PFSK-1 (cell line): ENCODE measurements around the gene CLEC17A.

Source experiments
- FOXP2 ChIP-seq: optimal IDR thresholded peaks from 2 replicates; pipeline ENCODE3; 2011; ENCODE audit warnings: borderline replicate concordance, control low read depth, inconsistent platforms; ENCODE audit not compliant: insufficient read depth; ENCODE audit errors: extremely low read length, extremely low read depth
- POLR2AphosphoS5 ChIP-seq: IDR thresholded peaks from 2 replicates; pipeline ENCODE4 v1.6.1; 2012; ENCODE audit warnings: low read depth, mild to moderate bottlenecking, control low read depth, low read length, moderate library complexity
- SIN3A ChIP-seq: IDR thresholded peaks from 2 replicates; pipeline ENCODE4 v1.6.1; 2012; ENCODE audit warnings: mild to moderate bottlenecking, low read length, moderate library complexity, borderline replicate concordance; ENCODE audit not compliant: insufficient read depth
- TAF1 ChIP-seq: IDR thresholded peaks from 2 replicates; pipeline ENCODE4 v1.6.1; 2012; ENCODE audit warnings: low read length, control low read depth, borderline replicate concordance; ENCODE audit not compliant: insufficient read depth
- TF ChIP-seq, protein P1 (sequence below), 2 experiments: IDR thresholded peaks; 2 replicates each; pipeline versions ENCODE4 v1.6.1 to v1.8.0; 2011 to 2012; ENCODE audit warnings: low read depth in 2 of 2, low read length in 2 of 2, control low read depth in 1 of 2, inconsistent platforms in 1 of 2, mild to moderate bottlenecking in 1 of 2, moderate library complexity in 1 of 2; ENCODE audit not compliant: insufficient read depth in 1 of 2

CLEC17A gene

GRCh38 chr19:14649020-14649419, 66.1 kb downstream of the CLEC17A start:
- no peak for TF ChIP-seq FOXP2
- no peak for TF ChIP-seq POLR2AphosphoS5
- no peak for TF ChIP-seq TAF1
- TF ChIP-seq SIN3A, result no peak

DNA sequence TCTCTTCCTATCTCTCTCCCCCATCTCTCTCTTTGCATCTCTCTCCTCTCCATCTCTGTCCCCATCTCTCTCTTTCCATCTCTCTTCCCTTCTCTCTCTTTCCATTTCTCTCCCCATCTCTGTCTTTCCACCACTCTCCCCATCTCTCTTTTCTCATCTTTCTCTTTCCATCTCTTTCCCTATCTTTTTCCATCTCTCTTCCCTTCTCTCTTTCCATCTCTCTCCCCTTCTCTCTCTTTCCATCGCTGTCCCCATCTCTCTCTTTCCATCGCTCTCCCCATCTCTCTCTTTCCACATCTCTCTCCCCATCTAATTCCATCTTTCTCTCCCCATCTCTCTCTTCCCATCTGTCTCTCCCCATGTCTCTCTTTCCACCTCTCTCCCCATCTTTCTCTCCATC, 67.3 kb downstream of the CLEC17A start:
- no peak for TF ChIP-seq POLR2AphosphoS5
- TF ChIP-seq FOXP2, result no peak
- no peak for TF ChIP-seq SIN3A
- no peak for TF ChIP-seq TAF1
- TF ChIP-seq, protein P1, sequence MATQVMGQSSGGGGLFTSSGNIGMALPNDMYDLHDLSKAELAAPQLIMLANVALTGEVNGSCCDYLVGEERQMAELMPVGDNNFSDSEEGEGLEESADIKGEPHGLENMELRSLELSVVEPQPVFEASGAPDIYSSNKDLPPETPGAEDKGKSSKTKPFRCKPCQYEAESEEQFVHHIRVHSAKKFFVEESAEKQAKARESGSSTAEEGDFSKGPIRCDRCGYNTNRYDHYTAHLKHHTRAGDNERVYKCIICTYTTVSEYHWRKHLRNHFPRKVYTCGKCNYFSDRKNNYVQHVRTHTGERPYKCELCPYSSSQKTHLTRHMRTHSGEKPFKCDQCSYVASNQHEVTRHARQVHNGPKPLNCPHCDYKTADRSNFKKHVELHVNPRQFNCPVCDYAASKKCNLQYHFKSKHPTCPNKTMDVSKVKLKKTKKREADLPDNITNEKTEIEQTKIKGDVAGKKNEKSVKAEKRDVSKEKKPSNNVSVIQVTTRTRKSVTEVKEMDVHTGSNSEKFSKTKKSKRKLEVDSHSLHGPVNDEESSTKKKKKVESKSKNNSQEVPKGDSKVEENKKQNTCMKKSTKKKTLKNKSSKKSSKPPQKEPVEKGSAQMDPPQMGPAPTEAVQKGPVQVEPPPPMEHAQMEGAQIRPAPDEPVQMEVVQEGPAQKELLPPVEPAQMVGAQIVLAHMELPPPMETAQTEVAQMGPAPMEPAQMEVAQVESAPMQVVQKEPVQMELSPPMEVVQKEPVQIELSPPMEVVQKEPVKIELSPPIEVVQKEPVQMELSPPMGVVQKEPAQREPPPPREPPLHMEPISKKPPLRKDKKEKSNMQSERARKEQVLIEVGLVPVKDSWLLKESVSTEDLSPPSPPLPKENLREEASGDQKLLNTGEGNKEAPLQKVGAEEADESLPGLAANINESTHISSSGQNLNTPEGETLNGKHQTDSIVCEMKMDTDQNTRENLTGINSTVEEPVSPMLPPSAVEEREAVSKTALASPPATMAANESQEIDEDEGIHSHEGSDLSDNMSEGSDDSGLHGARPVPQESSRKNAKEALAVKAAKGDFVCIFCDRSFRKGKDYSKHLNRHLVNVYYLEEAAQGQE (IDR thresholded peaks at IDR 0.05; ENCODE audit: insufficient read depth in 1 of 2, low read depth in 2 of 2, low read length in 2 of 2), result no peak

DNA sequence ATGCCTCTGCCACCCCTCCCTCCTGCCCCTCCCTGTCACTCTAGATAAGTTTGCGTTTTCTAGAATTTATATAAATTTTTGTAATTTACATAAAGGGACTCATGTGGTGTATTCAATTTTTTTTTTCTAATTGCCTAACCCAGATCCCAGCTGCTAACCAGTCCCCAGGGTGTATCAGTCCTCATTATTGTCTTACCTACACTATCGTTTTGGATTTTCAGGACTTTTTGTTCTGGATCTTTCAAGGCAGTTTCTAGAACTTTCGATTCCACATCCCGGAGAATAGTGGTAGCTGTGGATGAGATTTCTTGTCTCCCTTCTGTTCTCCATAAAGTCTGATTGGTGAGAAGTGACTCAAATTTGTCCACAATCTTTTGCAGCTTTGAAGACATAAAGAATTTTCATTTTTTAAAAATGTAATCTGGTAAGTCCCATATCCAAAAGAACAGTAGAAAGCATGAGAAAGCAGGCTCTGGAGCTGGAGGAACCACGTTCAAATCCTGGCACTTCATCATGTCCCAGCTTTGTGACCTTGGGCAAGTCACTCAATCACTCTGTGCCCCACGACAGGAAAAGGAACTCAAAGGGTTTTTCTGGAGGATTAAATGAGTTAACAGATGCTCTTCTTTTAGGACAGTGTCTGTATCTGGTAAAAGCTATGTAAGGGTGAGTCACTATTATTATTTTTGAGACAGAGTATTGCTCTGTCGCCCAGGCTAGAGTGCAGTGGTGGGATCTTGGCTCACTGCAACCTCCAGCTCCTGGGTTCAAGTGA, 72.1 kb downstream of the CLEC17A start:
- TF ChIP-seq, protein P1 (IDR thresholded peaks at IDR 0.05; ENCODE audit: insufficient read depth in 1 of 2, low read depth in 2 of 2, low read length in 2 of 2), result no peak
- TF ChIP-seq FOXP2, result no peak

DNA sequence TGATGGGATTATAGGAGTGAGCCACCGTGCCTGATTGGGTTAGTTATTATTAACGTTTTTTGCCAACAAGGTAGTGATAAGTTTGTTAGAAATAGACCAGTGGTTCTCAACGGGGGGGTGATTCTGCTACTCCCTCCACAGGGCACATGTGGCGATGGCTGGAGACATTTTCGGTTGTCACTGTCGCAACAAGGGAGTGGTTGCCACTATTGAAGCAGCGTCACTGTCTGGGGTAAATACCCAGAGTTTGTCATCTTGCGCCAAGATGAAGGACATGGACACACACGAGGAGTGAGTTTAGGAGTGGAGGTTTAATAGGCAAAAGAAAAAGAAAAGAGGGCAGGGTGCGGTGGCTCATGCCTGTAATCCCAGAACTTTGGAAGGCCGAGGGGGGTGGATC, 72.8 kb downstream of the CLEC17A start:
- no peak for TF ChIP-seq SIN3A
- no peak for TF ChIP-seq POLR2AphosphoS5
- no peak for TF ChIP-seq TAF1
- TF ChIP-seq FOXP2, result no peak
- TF ChIP-seq, protein P1 (IDR thresholded peaks at IDR 0.05; ENCODE audit: insufficient read depth in 1 of 2, low read depth in 2 of 2, low read length in 2 of 2), result no peak

DNA sequence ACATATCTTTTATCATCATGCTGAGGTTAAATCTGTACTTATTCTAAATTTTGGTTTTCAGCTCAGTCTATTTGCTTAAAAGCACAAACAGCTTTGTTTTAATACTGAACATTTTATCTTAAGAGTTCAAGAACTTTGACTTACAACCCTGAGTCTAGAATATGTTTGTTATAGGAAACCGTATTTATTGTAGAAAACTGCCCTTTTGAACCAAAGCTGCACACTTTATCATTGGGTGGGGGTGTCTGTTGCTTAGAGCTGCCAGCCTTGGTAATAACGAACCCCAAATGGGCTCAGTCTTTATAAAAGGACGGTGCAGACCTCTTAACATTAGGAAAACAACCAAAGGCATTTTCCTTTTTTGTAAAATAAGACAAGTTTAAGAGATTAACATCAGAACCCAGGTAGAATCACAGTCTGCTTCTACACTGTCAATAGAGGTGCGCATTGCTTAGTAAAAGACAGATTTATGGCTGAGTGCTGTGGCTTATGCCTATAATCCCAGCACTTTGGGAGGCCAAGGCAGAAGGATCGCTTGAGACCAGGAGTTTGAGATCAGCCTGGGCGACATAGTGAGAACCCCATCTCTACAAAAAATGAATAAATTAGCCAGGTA, 77.1 kb downstream of the CLEC17A start:
- TF ChIP-seq TAF1 (no peak), POLR2AphosphoS5 (no peak), SIN3A (no peak), FOXP2 (no peak)
- TF ChIP-seq, protein P1 (IDR thresholded peaks at IDR 0.05; ENCODE audit: insufficient read depth in 1 of 2, low read depth in 2 of 2, low read length in 2 of 2), result no peak
